Fibroblast of villous mesenchyme (primary cell): Measurements from ENCODE around the gene QPCT. TPM values are rescaled to one million over a fixed set of nuclear protein-coding genes. Genes with fewer than 3 reads are reported as not detected.

ENCODE experiments used
- DNase-seq: peaks from one replicate; pipeline ENCODE4 v3.0.0-alpha.2; 2010; ENCODE audit warnings: low read depth
- H3K4me3 ChIP-seq: 2 replicates; pipeline ENCODE4 v1.5.1; 2011; ENCODE audit warnings: low read depth, mild to moderate bottlenecking, low read length
- total RNA-seq: library from RNA; depleted of rRNA; stranded (reverse); fragments of >200 nt; gene quantifications from 2 replicates; pipeline ENCODE4 v1.2.3, GENCODE V29; 2012
- TF ChIP-seq, protein P1 (sequence below): IDR thresholded peaks from 2 replicates; pipeline ENCODE4 v1.5.1; 2012; ENCODE audit warnings: low read depth, mild to moderate bottlenecking, low read length; ENCODE audit not compliant: insufficient read depth

Gene QPCT
- total RNA-seq, 1 donor = 47.5 TPM

DNA sequence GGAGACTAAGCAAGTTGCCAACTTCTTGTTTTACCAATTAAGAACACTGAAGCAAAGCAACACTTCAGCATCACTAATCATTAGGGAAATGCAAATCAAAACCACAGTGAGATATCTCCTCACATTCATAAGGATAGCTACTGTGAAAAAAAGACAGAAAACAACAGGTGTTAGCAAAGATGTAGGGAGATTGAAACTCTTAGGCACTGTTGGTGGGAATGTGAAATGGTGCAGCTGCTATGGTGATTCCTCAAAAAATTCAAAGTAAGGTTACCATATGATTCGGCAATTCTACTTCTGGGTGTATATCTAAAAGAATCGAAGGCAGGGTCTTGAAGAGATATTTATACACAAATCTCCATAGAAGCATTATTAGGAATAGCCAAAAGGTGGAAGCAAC is 11.2 kb upstream of the QPCT start:
- H3K4me3 ChIP-seq = no peak overlapping the region
- TF ChIP-seq, protein P1, sequence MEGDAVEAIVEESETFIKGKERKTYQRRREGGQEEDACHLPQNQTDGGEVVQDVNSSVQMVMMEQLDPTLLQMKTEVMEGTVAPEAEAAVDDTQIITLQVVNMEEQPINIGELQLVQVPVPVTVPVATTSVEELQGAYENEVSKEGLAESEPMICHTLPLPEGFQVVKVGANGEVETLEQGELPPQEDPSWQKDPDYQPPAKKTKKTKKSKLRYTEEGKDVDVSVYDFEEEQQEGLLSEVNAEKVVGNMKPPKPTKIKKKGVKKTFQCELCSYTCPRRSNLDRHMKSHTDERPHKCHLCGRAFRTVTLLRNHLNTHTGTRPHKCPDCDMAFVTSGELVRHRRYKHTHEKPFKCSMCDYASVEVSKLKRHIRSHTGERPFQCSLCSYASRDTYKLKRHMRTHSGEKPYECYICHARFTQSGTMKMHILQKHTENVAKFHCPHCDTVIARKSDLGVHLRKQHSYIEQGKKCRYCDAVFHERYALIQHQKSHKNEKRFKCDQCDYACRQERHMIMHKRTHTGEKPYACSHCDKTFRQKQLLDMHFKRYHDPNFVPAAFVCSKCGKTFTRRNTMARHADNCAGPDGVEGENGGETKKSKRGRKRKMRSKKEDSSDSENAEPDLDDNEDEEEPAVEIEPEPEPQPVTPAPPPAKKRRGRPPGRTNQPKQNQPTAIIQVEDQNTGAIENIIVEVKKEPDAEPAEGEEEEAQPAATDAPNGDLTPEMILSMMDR = no peak
- DNase-seq = no peak

DNA sequence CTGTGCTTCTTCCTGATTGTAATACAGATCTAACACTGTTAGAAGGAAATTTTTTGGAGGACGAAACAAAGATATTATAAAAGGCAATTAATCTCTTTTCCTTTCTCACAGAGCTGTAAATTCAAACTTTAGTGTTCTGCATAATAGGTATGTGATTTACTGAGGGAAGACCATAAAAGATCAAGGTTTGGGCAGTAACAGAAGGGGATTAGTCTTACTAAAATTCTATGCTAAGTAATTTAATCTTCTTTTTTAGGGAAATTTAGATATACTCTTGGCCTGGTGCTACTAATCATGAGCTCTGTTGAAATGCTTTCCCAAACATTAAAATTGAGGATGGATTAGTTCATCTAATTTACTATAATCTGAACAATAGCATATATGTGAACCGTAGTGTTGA is 8.8 kb upstream of the QPCT start:
- no peak for DNase-seq
- H3K4me3 ChIP-seq = no peak overlapping the region
- TF ChIP-seq, protein P1 = no peak

DNA sequence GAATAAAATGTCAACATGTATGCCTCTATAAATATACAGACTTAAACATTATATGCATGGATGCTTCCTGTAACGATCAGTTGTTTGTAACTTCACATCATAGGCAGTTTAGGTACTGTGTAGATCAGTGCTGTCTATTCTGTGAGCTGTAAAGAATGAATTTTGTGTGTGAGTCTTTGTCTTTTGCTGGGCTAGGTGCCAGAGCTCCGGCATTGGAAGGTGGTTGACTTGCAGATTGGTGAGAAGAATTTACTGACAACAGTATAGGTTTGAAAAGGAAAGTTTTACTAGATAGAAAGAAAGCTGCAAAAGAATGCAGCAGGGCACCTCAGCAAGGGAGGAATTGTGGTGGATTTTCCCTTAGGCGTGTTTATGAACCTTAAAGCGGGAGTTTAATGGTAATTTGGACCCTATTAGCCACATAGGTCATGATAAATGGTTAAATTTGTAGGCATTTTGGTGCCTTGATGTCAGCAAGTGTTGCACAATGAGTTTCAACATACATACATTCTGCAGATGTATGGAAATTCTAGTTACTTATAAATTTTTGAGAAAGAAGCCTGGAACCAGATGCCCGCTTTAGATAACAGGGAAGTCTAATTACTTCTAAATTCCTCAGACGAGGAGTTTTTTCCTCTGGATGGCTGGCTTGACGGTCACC is 6.7 kb upstream of the QPCT start:
- TF ChIP-seq, protein P1 = no peak
- no peak overlapping the region for H3K4me3 ChIP-seq
- DNase-seq = peak; percentile 27

DNA sequence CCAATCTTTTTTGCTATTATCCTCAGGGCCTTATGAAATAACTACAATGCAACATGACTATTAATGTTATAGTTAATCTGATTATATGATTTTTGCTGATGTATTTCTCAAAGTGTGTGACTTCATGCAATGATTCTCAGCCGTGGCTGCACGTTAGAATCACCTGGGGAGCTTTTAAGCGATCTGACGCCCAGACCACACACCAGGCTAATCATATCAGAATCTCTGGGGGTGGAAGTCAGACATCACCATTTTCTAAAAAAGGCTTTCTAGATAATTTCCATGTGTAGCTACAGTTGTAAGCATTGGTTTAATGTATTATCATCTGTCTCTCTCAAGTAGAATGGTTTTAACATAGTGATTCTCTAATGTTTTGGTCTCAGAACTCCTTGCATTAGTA is 5.5 kb upstream of the QPCT start:
- no peak overlapping the region for H3K4me3 ChIP-seq
- no peak for DNase-seq
- TF ChIP-seq, protein P1 = no peak

DNA sequence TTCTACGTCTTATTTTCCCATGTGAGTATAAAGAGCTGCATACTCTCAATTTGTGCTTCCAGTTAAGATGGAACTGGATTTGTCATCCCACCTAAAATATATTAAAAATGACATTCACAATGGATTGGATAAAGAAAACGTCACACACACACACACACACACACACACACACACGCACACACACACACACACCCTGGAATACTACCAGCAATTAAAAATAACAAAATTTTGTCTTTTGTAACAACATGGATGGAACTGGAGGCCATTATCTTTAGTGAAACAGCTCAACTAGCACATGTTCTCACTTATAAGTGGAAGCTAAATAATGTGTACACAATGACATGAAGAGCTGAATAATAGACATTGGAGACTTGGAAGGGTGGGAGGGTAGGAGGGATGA is 3.8 kb upstream of the QPCT start:
- no peak overlapping the region for H3K4me3 ChIP-seq
- TF ChIP-seq, protein P1 = no peak
- no peak for DNase-seq

DNA sequence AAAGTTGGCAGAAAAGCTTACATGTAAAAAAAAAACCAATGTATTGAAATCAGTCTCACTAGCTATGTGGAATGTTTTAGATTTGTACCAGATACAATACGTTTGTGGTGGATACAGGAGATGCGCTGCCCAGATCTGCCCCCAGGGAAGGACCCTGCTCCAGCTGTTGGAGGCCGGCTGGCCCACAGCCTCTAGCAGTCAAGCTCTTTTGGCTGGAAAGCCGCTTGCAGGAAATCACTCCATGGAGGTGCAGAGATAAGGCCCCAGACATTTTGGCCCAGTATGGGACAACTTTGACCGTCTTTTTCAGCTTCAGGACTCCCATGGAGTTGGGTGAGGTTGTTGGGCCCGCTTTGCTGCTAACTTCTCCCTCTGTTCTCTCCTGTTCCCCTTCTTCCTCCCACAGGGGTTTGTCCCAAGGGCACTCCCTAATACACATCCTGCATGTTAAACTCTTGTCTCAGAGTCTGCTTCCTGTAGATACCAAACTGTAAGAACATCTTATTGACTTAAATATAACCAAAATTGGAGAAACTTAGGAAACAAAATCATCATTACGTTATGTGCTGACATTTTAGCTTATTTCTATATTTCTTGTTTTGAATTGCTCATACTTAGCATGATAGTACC is 1.7 kb upstream of the QPCT start:
- H3K4me3 ChIP-seq = no peak overlapping the region
- no peak for DNase-seq
- TF ChIP-seq, protein P1 = no peak
